ENCODE measurements around the gene RADIL.
A peak's percentile ranks its signal among the peaks of the same experiment; 100 is the strongest.

The RADIL gene

GRCh38 chr7:4792537-4793126, 90.9 kb downstream of the RADIL start:
- DNase-seq (ENCODE audit: low read depth in 2 of 2), result no peak

GRCh38 chr7:4791738-4792536, 91.6 kb downstream of the RADIL start:
- DNase-seq (ENCODE audit: low read depth in 2 of 2), result peak; percentile 60 to 79

GRCh38 chr7:4791101-4791737, 92.3 kb downstream of the RADIL start:
- no peak for DNase-seq (ENCODE audit: low read depth in 2 of 2)

- no peak for DNase-seq (ENCODE audit: low read depth in 2 of 2)
These were observed 93.0 kb downstream of the RADIL start for GRCh38 chr7:4790516-4790991.

- no peak for DNase-seq (ENCODE audit: low read depth in 2 of 2)
These were observed 93.4 kb downstream of the RADIL start for GRCh38 chr7:4790078-4790465.

- no peak for DNase-seq (ENCODE audit: low read depth in 2 of 2)
These were observed 94.1 kb downstream of the RADIL start for GRCh38 chr7:4789194-4790077.

- DNase-seq (ENCODE audit: low read depth in 2 of 2), result no peak
These were observed 94.8 kb downstream of the RADIL start for GRCh38 chr7:4788627-4789189.

- no peak for DNase-seq (ENCODE audit: low read depth in 2 of 2)
These were observed 95.4 kb downstream of the RADIL start for GRCh38 chr7:4787947-4788626.

- no peak for DNase-seq (ENCODE audit: low read depth in 2 of 2)
These were observed 96.0 kb downstream of the RADIL start for GRCh38 chr7:4787541-4787940.

- no peak for DNase-seq (ENCODE audit: low read depth in 2 of 2)
These were observed 97.5 kb downstream of the RADIL start for GRCh38 chr7:4786015-4786414.

GRCh38 chr7:4785371-4785770, 98.1 kb downstream of the RADIL start:
- DNase-seq (ENCODE audit: low read depth in 2 of 2), result no peak

- DNase-seq (ENCODE audit: low read depth in 2 of 2), result no peak
These were observed 98.7 kb downstream of the RADIL start for GRCh38 chr7:4784799-4785198.

- no peak for DNase-seq (ENCODE audit: low read depth in 2 of 2)
These were observed 99.7 kb downstream of the RADIL start for GRCh38 chr7:4783762-4784351.

GRCh38 chr7:4783292-4783652, 100.2 kb downstream of the RADIL start:
- DNase-seq (ENCODE audit: low read depth in 2 of 2), result no peak

GRCh38 chr7:4782333-4783291, 100.9 kb downstream of the RADIL start:
- no peak for DNase-seq (ENCODE audit: low read depth in 2 of 2)

GRCh38 chr7:4781366-4782069, 102.0 kb downstream of the RADIL start:
- no peak for DNase-seq (ENCODE audit: low read depth in 2 of 2)

GRCh38 chr7:4779118-4779517, 104.4 kb downstream of the RADIL start:
- no peak for DNase-seq (ENCODE audit: low read depth in 2 of 2)

GRCh38 chr7:4775848-4776623, 107.5 kb downstream of the RADIL start:
- DNase-seq (ENCODE audit: low read depth in 2 of 2), result peak; percentile 22 to 24

Data from stimulated activated CD4-positive, alpha-beta T cell treated with anti-CD3 and anti-CD28 coated beads, Interleukin-15, amount 100 ng/mL, for 48 hours (primary cell).